HepG2 (cell line): ENCODE results near the gene CRADD. TPM values are rescaled to one million over a fixed set of nuclear protein-coding genes. Genes with fewer than 3 reads are reported as not detected.

Experiments
- ATAC-seq: fragments of 200-7000 bp; cut with Tn5 transposase; 3 replicates; pipeline ENCODE4 v1.9.1; 2020; ENCODE audit warnings: mild to moderate bottlenecking, moderate library complexity
- BruUV-seq: library from RNA; stranded (reverse); fragments of 400-500 nt; replicated peaks from 2 replicates; lab custom pipeline; 2021; lab: Mats Ljungman, UMichigan
- CTCF ChIA-PET: fragments of 300-600 bp; formaldehyde crosslinking; extraction: SDS; loops from one replicate; lab custom pipeline; 2021; ENCODE audit warnings: low total read pairs, inconsistent platforms, low intra/inter-chr PET ratio; lab: Yijun Ruan, JAX
- POLR2A ChIA-PET: fragments of 350-600 bp; sonication (Branson Sonifier 250); formaldehyde crosslinking; loops from one replicate; lab custom pipeline; 2020; ENCODE audit warnings: antibody characterized with exemption, inconsistent platforms; lab: Yijun Ruan, JAX
- DNase-seq: peaks from one replicate; pipeline ENCODE4 v3.0.0-alpha.2; 2015; ENCODE audit warnings: low spot score
- FAIRE-seq: peaks from 3 replicates; lab custom pipeline; 2011; peaks lifted over from hg19 to GRCh38; lab: Jason Lieb, UNC
- H2AFZ ChIP-seq: one replicate; pipeline ENCODE4 v1.6.1; 2011; ENCODE audit warnings: low read length, inconsistent platforms
- H3K27ac ChIP-seq: fragments of 300-600 bp; 3 replicates; pipeline ENCODE4 v1.8.0; 2011; ENCODE audit warnings: mixed run types, mild to moderate bottlenecking, mixed read lengths, low read length, inconsistent platforms; ENCODE audit not compliant: insufficient read depth; ENCODE audit errors: extremely low read length
- H3K27me3 ChIP-seq, 2 experiments: fragments of 200-600 bp in 1 of 2; 2 replicates in 1 of 2; 3 replicates in 1 of 2; pipeline versions ENCODE4 v1.6.0 to v1.8.0; 2011; ENCODE audit warnings: low read length in 2 of 2, mild to moderate bottlenecking in 2 of 2, moderate library complexity in 2 of 2, inconsistent platforms in 1 of 2; ENCODE audit not compliant: insufficient read depth in 2 of 2, control insufficient read depth in 1 of 2
- H3K36me3 ChIP-seq, 2 experiments: fragments of 200-600 bp in 1 of 2; replicated peaks in 1 of 2; 2 replicates in 1 of 2; 3 replicates in 1 of 2; pipeline versions ENCODE4 v1.5.1 to v1.8.0; 2011; ENCODE audit warnings: low read length in 2 of 2, inconsistent platforms in 1 of 2; ENCODE audit not compliant: insufficient read depth in 2 of 2, control insufficient read depth in 1 of 2
- H3K4me1 ChIP-seq: 2 replicates; pipeline ENCODE4 v1.5.1; 2012; ENCODE audit warnings: low read length, inconsistent platforms; ENCODE audit not compliant: insufficient read depth
- H3K4me2 ChIP-seq: 2 replicates; pipeline ENCODE4 v1.6.0; 2011; ENCODE audit warnings: low read depth, low read length, inconsistent platforms
- H3K4me3 ChIP-seq, 3 experiments: fragments of 200-600 bp in 1 of 3; sonication (generic), shearing (Covaris generic) in 1 of 3; replicated peaks in 1 of 3; 2 replicates each; pipeline ENCODE4 v1.5.1; 2011 to 2016; ENCODE audit warnings: low read length in 3 of 3, inconsistent platforms in 2 of 3, low read depth in 2 of 3, mild to moderate bottlenecking in 2 of 3, control low read depth in 1 of 3, mixed read lengths in 1 of 3; ENCODE audit not compliant: insufficient read depth in 1 of 3
- H3K79me2 ChIP-seq: one replicate; pipeline ENCODE4 v1.6.1; 2011; ENCODE audit warnings: low read length, inconsistent platforms; ENCODE audit not compliant: insufficient read depth
- H3K9ac ChIP-seq: 2 replicates; pipeline ENCODE4 v1.6.0; 2011; ENCODE audit warnings: mild to moderate bottlenecking, low read depth, low read length, inconsistent platforms; ENCODE audit not compliant: insufficient read depth
- H3K9me3 ChIP-seq: 2 replicates; pipeline ENCODE4 v1.5.1; 2012; ENCODE audit warnings: mild to moderate bottlenecking, low read length
- H4K20me1 ChIP-seq: 2 replicates; pipeline ENCODE4 v1.6.0; 2011; ENCODE audit warnings: inconsistent platforms, mild to moderate bottlenecking, low read length, moderate library complexity; ENCODE audit not compliant: insufficient read depth
- BCL3 ChIP-seq: sonication (generic); formaldehyde crosslinking; IDR thresholded peaks from 2 replicates; pipeline ENCODE4 v1.5.1; 2020; ENCODE audit warnings: mild to moderate bottlenecking, missing genetic modification reagents, moderate library complexity
- CHD4 ChIP-seq: fragments of 200-600 bp; sonication (generic); IDR thresholded peaks from 2 replicates; pipeline ENCODE4 v1.7.0; 2017; ENCODE audit warnings: mild to moderate bottlenecking, low read length, borderline replicate concordance
- E2F5 ChIP-seq: sonication (generic); formaldehyde crosslinking; conservative IDR thresholded peaks from 2 replicates; pipeline ENCODE4 v1.4.0; 2020; ENCODE audit warnings: missing genetic modification reagents
- HNRNPUL1 ChIP-seq: fragments of 200-400 bp; formaldehyde crosslinking; IDR thresholded peaks from 2 replicates; pipeline ENCODE4 v1.6.1; 2017; ENCODE audit warnings: low read depth, mild to moderate bottlenecking, low read length, moderate library complexity
- NFIB ChIP-seq: sonication (generic); formaldehyde crosslinking; IDR thresholded peaks from 2 replicates; pipeline ENCODE4 v1.9.0; 2021; ENCODE audit warnings: missing genetic modification reagents, mild to moderate bottlenecking, borderline replicate concordance
- NR2F1 ChIP-seq, 2 experiments: fragments of 450-650 bp in 1 of 2; formaldehyde crosslinking in 1 of 2; IDR thresholded peaks; 2 replicates each; pipeline versions ENCODE4 v1.5.0 to v1.6.1; 2016 to 2020; ENCODE audit warnings: mild to moderate bottlenecking in 1 of 2, missing compliant biosample characterization in 1 of 2, missing genetic modification reagents in 1 of 2, moderate library complexity in 1 of 2
- PATZ1 ChIP-seq: sonication (generic); formaldehyde crosslinking; IDR thresholded peaks from 2 replicates; pipeline ENCODE4 v1.4.0; 2020; ENCODE audit warnings: missing genetic modification reagents
- SRSF9 ChIP-seq: fragments of 200-400 bp; formaldehyde crosslinking; IDR thresholded peaks from 2 replicates; pipeline ENCODE4 v1.6.1; 2018; ENCODE audit warnings: borderline replicate concordance, mild to moderate bottlenecking, low read depth, low read length; ENCODE audit not compliant: insufficient read depth, poor library complexity, severe bottlenecking
- ZBTB25 ChIP-seq: IDR thresholded peaks from 2 replicates; pipeline ENCODE4 v1.6.1; 2018; ENCODE audit warnings: missing genetic modification reagents
- ZMYM4 ChIP-seq: sonication (generic); formaldehyde crosslinking; IDR thresholded peaks from 2 replicates; pipeline ENCODE4 v1.8.1; 2023; ENCODE audit warnings: mild to moderate bottlenecking, missing genetic modification reagents
- ZNF275 ChIP-seq: sonication (generic); formaldehyde crosslinking; IDR thresholded peaks from 2 replicates; pipeline ENCODE4 v1.8.0; 2022; ENCODE audit warnings: missing genetic modification reagents, mild to moderate bottlenecking, inconsistent platforms, borderline replicate concordance
- ZNF441 ChIP-seq: sonication (generic); formaldehyde crosslinking; IDR thresholded peaks from 2 replicates; pipeline ENCODE4 v1.7.0; 2021; ENCODE audit warnings: missing genetic modification reagents, borderline replicate concordance
- ZNF451 ChIP-seq: sonication (generic); formaldehyde crosslinking; IDR thresholded peaks from 2 replicates; pipeline ENCODE4 v1.5.0; 2020; ENCODE audit warnings: mild to moderate bottlenecking, missing genetic modification reagents
- ZNF577 ChIP-seq: sonication (generic); formaldehyde crosslinking; IDR thresholded peaks from 2 replicates; pipeline ENCODE4 v1.4.0; 2020; ENCODE audit warnings: mild to moderate bottlenecking, low read depth, missing genetic modification reagents, borderline replicate concordance
- WGBS: methylation state at CpG from one replicate; pipeline ENCODE4 v1.1.6; 2017; ENCODE audit warnings: low lambda C conversion rate; 5-methylcytosine and 5-hydroxymethylcytosine counted together
- in situ Hi-C: cut with HindIII; loops from 2 replicates; pipeline ENCODE4 v1.10.0; 2017; ENCODE audit warnings: low pct_unique_long_range_greater_than_20kb; ENCODE audit not compliant: extremely low pct_ligation_motif_present
- intact Hi-C: fragments of 100-400 bp; cut with micrococcal nuclease; formaldehyde crosslinking; loops from one replicate; pipeline ENCODE4 v1.10.0; 2022; ENCODE audit not compliant: unreplicated experiment
- polyA plus RNA-seq, 8 experiments: library from polyadenylated mRNA; depleted of rRNA in 3 of 8; stranded (reverse) in 7 of 8; unstranded in 1 of 8; fragments of >200 nt; fragmentation: Illumina TruSeq in 4 of 8; extraction: Trizol in 4 of 8; gene quantifications; 2 replicates each; pipeline versions ENCODE4 v1.2.1 to v1.2.3, GENCODE V29; 2011 to 2016; ENCODE audit warnings: low read depth in 4 of 8, missing spikeins in 1 of 8, mixed read lengths in 1 of 8; ENCODE audit not compliant: insufficient read depth in 1 of 8
- total RNA-seq, 5 experiments: library from RNA; depleted of rRNA; stranded (reverse); fragments of >200 nt; fragmentation: Illumina TruSeq; extraction: Trizol; gene quantifications; 2 replicates each; pipeline ENCODE4 v1.2.3, GENCODE V29; 2016; ENCODE audit warnings: low read depth in 1 of 5

The CRADD gene
- total and polyA plus RNA-seq, 2 of the 13 experiments (the other 11 are each of a cell fraction or from before 2014, with no cell fraction given), result 12.4 to 18.8 TPM

GRCh38 chr12:93676408-93677194 lies 574 bp upstream of the CRADD start (continued):
- 0 out of 2 replicates have a peak, but pooled peaks have one; percentile 76 for TF ChIP-seq CHD4

- H2AFZ ChIP-seq, result no peak overlapping the region
- no TSS peak for BruUV-seq
- POLR2A ChIA-PET, result interaction anchor here (0.8 kb wide), 1 partner anchor 48 kb away, joined by 3 read pairs; no protein-coding TSS in a partner anchor
- TF ChIP-seq ZNF451 (CRISPR knock-in tag) (no peak), BCL3 (CRISPR knock-in tag) (no peak), E2F5 (CRISPR knock-in tag) (no peak), ZNF441 (no peak), ZNF275 (no peak), ZMYM4 (no peak), NR2F1 (CRISPR knock-in tag; IDR thresholded peaks at IDR 0.05) (no peak), ZNF577 (CRISPR knock-in tag) (no peak), NFIB (CRISPR knock-in tag) (no peak), ZBTB25 (no peak), SRSF9 (no peak), PATZ1 (CRISPR knock-in tag) (no peak), HNRNPUL1 (no peak)
These were observed 1.6 kb downstream of the CRADD start for GRCh38 chr12:93678779-93679178.

More at GRCh38 chr12:93678779-93679178, 1.6 kb downstream of the CRADD start:
- no peaks in the 10 kb centered on the region for H3K79me2 ChIP-seq
- H3K4me1 ChIP-seq, result peaks cover 33% of the 10 kb centered on the region
- H3K9me3 ChIP-seq, result no peaks in the 10 kb centered on the region
- intact Hi-C loops (loop anchor here (5.0 kb wide), 1 partner anchor 111 kb away; no protein-coding TSS in a partner anchor), in situ Hi-C loops (loop anchor here (5.0 kb wide), 1 partner anchor 64 kb away; no protein-coding TSS in a partner anchor)
- peak overlapping the region; percentile 78 for H3K4me2 ChIP-seq
- H3K4me3 ChIP-seq, result no peak overlapping the region
- H3K27ac ChIP-seq, result no peak overlapping the region
- no peak for ATAC-seq
- H3K9ac ChIP-seq, result peak overlapping the region; percentile 93; the same call in 1 of the 2 replicates
- no peak for FAIRE-seq
- no peaks in the 10 kb centered on the region for H4K20me1 ChIP-seq
- H3K27me3 ChIP-seq, result no peaks in the 10 kb centered on the region; a peak in 1 of 5 replicates
- no peak for DNase-seq
- H3K36me3 ChIP-seq, result no peaks in the 10 kb centered on the region
- CTCF ChIA-PET, result no interaction called here
- WGBS, result 94% methylated on average over 5 of the region's 5 CpGs
